Non-pigmented ciliary epithelial cell (primary cell): ENCODE measurements around the gene BCL11A.
A peak's percentile ranks its signal among the peaks of the same experiment; 100 is the strongest.

Source experiments
- DNase-seq: peaks from one replicate; pipeline ENCODE4 v3.0.0-alpha.2; 2010; ENCODE audit warnings: low read depth

Gene BCL11A

DNA sequence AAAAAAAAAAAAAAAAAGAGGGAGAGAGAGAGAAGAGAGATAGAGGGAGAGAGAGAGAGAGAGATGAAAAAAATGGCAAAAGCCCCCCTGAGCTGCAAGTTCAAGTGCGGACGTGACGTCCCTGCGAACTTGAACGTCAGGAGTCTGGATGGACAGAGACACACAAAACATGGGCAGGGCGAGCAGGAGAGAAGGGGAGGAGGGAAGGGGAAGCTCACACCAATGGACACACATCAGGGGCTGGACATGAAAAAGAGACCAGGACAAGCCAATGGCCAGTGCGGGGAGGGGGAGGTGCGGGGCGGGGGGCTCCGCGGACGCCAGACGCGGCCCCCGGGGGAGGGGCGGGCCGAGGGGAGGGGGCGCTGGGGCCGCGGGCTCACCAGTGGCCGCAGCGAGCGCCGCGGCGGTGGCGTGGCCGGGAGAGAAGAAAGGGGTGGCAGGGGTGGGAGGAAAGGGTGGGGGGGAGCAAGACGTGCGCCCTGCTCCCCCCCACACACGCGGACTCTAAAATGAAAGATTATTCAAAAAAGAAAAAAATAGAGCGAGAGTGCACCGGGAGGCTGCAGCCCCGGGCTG, at the start of gene BCL11A:
BCL11A (minus strand) TSS at position 160 of the 579 bp plus-strand sequence. CDS start 384 bp downstream, outside the sequence.
- peak; percentile 68 for DNase-seq

DNA sequence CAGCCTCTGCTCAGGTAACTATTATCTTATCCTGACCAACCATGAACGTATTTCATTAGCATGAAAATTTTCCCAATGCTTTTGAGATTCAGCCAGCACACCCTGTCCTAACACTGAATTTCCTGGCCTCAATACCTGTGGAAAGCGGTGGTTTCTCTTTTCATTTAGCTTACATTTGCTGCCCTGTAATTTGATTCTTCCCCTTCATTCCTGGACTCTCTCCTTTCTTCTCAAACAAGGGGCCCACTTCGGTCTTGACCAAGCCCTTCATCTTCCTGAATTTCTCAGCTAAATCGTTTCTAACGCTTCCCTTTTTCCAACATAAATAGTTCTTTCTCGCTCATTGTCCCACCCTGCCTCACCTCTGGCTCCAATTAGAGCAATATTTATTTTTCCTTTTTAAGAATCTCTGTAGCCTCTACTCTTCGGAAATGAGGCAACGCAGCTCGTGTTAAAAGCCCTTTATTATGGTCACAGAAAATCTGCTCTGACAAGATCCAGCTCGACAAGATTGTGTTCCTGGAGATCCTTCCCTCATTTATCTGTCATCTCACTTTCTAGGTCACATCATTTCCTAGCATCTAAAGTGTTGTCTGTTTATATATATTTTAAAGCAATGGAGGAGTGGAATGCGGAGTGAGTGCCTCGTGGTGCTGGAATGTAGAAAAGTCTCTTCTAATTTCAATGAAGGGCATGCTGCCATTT, 49.5 kb upstream of the BCL11A start:
- no peak for DNase-seq

DNA sequence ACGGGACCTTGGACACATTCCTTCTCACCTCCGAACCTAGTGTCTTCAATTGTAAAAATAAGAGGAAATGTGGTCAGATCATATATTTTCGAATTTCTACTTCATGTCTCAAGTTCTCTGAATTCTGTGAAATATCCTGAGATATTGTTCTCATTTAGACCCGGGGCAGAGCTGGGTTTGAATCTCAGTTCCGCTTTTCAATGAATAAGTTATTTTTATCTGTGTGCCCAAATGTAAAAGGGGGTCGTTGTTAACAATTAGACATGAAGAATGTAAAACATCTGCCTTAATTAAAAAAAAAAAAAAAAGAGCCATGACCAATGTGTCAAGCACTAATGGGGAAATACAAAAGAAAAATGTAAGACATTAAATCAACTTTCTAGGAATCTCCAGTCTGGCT, 48.9 kb upstream of the BCL11A start:
- no peak for DNase-seq

DNA sequence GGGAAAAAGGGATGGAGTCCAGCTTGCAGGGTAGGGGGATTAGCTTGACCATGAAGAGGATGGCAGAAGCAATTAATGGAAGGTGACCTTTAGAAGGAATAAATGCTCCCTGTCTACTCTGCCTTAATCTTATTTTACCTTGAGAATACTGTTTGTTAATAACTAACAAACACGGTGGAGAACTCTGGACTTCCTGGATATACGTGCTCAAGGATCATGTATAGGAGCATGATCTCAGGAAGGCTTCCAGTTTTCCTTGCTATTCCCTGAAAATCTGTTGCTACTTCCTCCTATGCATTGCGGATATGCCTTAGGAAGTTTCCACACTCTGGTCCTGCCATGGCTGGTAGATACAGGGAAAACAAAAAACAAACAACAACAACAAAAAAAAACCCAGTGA, 44.8 kb upstream of the BCL11A start:
- no peak for DNase-seq

DNA sequence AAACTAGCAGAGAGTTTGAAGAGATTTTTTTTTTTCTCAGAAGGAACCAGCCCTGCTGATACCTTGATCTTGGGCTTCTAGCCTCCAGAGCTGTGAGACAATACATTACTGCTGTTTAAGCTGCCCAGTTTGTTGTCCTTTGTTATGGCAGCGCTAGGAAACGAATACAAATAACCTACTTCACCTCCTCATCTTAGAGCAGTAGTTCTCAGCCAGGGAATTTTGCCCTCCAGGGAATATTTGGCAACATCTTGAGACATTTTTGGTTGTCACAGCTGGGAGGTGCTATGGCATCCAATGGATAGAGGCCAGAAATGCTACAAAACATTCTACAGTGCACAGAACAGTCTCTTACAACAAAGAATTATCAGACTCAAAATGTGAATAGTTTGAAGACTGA, 43.9 kb upstream of the BCL11A start:
- DNase-seq = no peak

DNA sequence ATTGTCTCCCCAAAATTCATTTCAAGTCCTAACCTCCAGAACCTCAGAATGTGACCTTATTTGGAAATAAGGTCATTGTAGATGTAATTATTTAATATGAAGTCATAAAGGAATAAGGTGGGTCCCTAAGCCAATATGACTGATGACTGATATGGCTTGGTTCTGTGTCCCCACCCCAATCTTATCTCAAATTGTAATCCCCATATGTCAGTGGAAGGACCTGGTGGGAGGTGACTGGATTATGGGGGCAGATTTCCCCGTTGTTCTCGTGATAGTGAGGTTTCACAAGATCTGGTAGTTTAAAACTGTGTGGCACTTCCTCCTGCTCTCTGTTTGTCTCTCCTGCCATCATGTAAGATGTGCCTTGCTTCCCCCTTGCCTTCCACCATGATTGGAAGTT, 43.0 kb upstream of the BCL11A start:
- DNase-seq = no peak

GRCh38 chr2:60595953-60596352, 42.5 kb upstream of the BCL11A start:
- no peak for DNase-seq

- no peak for DNase-seq
Observed at GRCh38 chr2:60589104-60589503, 35.6 kb upstream of the BCL11A start.

DNA sequence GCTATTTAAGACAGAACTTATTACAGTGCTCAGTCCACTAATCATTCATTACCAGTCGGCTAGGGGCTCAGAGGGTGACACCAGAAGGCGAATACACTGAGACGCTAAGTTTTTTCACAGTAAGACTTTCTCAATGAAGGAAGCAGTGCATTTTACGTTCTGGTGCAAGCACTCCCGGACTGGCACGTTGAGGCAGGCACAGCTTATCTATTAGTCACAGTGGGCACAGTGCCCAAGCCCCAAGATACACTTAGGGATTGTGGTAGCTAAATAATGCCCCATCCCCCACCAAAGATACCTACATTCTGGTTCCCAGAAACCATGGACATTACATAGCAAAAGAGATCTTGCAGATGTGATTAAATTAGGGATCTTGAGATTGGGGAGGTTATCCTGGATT, 32.6 kb upstream of the BCL11A start:
- DNase-seq = no peak

DNA sequence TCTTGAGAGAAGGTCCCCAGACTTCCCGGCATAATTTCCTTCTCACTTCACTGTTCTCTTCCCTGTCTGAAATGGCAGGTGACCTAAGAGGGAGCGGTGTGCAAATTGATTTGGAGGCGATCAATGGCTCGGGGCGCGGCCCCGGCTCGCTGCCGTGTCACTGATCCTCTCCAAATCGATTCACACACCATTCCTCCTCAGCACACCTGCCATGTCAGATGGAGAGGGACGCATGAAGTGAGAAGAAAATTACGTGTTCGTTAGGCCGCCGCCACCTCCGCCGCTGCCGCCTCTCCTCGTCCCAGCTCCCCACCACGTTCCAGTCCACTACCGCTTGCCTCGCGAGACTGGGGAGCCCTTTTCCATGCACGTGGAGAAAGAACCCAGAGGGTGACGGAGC, 31.8 kb upstream of the BCL11A start:
- DNase-seq = no peak

- no peak for DNase-seq
Observed at GRCh38 chr2:60583604-60584003, 30.1 kb upstream of the BCL11A start.

DNA sequence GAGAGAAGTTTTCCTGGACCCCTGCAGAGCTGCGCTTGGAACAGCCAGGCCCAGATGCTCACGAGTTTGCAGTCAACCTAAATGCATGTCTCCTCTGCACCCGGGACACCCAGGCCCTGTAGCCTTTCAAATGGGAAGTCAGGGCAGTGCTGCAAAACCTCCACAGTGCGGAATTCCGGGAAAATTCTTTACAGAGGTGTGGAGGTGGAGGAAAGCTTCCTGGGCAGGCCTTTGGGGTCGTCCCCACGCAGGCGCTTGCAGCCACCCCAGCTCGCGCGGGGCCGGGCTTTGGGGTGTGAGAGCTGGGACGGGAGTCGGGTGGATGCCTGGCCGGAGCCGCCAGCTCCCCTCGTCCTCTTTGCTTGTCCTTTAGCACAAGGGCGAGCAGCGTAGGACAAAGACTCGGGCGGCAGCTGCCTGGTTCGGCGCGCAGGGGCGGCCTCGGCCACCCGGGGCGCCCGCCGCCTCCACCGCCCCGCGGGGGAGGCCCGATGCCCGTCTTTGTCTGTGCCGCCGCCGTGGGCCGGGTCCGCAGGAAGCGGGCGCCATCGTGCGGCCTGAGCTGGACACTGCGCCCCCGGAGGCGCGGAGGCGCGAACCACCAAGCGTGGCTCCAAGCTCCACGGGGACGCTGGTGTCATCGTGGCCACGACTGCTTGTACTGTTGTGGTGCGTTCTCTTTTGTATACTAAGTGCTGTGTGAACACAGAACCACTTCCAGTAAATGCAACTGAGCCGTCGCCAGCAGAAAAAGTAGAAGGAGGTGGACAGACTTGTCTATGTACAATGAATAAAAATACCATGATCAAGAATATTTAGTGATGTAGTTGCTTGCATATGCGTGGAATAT, 28.2 kb upstream of the BCL11A start:
- DNase-seq = no peak

DNA sequence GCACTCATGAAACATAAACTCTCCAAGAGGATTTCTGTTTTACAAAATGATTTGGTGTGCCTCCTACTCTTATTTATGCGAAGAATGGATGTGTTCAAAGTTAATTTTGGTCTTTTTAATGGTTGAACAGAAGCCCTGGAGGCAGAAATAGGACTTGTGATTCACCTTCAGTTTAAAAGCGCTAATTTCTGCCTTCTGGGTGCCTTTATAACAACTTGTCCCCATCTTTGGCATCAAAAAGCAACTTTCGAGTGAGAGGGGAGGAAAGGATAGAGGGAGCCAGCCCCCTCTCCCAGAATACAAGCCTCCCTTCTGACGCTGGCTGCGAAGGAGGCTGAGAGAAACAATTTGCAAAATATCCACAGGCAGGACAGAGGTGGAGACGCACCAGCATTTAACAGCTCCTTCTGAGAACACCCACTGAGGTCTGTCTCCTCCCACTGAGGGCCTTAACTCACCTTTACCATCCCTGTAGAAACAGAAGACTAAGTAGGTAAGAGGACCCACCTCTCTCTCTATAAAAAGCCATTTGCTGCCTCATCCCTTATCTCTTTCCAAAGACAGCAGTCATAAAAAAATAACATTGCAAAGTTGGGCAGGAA, 24.3 kb upstream of the BCL11A start:
- DNase-seq = no peak

DNA sequence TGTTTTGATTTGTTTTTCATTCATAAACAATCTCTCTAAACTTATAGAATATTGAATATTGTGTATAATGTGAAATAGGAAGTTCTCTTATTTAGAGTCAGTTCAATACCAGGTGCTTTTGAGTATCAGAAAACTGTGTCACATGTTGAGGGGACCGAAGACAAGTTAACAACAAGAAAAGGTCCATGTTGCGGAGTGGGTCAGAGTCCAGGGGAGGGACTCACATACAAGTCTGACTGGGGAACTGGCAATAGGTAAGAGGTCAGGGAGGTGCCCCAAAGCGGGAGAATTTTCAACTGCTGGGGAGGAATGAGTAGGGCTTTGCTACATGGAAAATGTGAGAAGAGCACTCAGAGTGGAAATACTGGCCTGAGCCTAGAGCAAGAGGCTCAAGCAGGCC, 19.8 kb upstream of the BCL11A start:
- no peak for DNase-seq

DNA sequence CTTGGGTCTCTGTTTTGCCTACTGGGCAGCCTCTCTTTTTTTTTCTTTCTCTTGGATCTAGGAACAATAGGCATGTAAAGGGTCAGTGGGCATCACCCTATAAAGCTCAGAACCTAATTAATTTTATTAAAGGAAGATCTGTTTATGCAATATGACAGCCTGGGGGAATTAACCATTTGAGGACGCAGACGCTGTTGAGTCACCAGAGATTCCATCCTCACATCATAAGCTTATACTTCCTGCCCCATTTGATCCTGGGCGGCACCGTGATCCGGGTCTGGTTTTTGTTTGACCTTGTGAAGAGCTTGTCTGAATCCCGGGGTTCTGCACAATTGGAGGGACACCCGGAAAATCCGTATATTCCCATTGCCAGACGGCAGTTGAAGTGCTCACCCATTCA, 16.8 kb upstream of the BCL11A start:
- DNase-seq = no peak

DNA sequence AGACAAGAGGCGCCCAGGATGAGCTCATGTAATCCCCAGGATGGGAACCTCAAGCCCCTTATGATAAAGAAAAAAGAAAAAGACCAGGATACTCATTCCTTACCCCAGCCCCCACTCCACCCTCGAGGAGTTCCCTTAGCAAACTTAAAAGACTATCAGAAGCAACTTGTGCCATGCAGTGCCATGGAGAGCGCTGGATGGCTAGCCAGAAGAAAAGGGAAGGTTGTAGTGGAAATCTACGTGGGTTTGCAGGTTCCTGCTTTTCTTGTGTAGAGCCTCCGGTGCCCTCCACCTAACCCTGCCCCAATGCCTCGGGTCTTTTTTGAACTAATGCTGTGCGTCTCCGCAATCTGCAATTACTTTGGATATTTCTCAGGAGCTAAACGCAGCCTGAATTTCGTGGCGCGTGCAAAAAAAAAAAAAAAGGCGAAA, 16.2 kb upstream of the BCL11A start:
- DNase-seq = no peak

DNA sequence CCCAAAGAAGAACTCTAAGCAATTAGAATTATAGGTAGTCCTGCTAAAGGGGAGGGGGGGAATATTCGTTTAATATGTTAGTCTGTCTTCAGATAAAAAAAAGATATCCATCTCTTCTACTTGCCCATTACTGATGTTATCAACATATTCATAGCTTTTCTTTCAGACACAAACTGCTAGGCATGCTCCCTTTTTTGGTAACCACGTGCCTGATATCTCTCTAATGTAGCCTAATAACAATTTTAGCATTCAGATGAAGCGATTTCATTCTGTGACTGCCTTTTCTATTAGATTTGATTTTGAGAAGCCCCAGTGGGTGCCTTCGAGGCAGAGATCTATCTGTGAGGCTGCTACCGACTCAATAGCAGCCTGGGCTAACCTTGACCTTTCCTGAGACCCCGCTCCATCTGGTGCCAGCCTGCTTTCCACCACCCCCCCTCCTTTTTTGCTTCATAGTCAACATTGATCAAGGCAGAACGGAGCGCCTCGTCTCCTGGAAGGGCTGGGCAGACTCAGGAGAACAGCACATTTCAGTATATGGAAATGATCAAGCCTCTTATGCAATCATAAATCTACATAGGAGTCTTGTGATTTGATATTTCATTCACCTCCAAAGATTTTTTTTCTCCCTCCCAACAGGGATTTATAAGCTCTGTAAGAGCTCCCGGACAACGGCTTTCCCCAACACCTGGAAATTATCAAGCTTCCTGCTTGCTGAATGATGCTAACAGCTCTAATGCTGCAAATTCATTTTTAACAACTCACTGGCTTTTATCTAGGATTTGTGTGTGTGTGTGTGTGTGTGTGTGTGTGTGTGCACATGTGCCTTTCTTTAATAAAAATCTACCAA, 14.7 kb upstream of the BCL11A start:
- DNase-seq = no peak

DNA sequence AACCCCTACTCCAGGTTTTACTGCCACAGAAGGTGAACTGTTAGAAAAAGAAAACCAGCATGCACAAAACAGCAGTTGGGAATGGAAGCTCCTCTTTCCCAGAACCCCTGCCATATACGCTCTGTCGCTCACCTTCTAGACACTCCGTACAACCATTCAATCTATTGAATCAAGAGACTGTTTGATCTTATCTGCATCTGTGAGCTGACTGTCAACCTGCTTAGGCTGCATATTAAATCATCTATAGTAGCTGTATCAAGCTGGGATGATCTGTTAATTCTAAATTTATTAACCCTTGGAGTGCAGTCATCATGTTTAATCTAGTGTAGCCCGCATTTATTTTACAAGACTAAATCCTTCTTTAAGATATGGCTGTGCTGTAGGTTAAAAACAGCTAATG, 13.6 kb upstream of the BCL11A start:
- no peak for DNase-seq

GRCh38 chr2:60565472-60565871, 12.0 kb upstream of the BCL11A start:
- DNase-seq = no peak

DNA sequence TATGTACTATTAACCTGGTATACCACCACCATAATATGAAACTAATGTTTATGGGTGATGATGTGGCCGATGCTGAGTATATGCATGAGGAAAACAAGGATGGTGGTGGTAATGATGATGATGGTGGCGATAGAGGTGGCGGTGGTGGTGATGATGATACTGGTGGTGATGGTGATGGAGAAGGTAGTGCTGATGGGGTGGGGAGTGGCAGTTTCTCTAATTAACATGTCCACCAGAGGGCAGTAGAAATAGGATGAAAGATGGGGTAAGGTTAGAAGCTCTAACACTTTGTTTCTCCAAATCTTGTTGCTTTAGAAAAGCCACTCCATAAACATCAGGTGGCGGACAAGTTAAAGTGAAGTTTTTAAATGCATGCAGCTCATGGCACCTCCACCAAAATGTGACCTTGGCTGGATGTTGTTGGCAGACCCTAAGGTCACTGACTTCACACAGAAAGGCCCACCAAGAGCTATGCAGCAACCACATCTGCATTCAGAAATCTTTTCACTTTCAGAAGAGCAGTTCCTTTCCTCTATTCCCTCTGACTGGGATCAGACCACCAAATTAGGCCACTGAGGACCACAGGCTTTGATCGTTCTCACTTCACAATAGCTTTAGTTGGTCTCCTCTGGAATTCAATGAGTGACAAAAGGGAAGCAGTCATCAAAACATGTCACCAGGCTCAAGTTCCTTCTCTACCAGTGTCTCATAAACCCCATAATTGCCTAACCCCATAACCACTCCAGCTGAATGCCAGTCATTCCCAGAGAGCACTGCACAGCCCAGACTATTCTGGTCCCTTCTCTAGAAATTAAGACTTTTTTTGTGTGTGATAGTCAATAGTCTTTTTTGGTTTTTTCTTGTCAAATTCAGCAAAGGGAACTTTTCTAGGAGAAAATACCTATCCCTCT, 7.5 kb upstream of the BCL11A start:
- DNase-seq = no peak

- DNase-seq = no peak
Observed at GRCh38 chr2:60559880-60560279, 6.4 kb upstream of the BCL11A start.
